GM18511 (cell line): ENCODE measurements around the gene BMP3.
"Not testable (repeated sequence)": the region's sequence is repeated elsewhere in the genome, so short reads cannot be mapped to it uniquely, and the experiment has no call there.

Source experiments
- ATAC-seq: cut with Tn5 transposase; IDR thresholded peaks from one replicate; pipeline ENCODE4 v1.9.1; 2021; ENCODE audit warnings: mild to moderate bottlenecking, moderate library complexity; ENCODE audit not compliant: unreplicated experiment

The BMP3 gene, protein sequence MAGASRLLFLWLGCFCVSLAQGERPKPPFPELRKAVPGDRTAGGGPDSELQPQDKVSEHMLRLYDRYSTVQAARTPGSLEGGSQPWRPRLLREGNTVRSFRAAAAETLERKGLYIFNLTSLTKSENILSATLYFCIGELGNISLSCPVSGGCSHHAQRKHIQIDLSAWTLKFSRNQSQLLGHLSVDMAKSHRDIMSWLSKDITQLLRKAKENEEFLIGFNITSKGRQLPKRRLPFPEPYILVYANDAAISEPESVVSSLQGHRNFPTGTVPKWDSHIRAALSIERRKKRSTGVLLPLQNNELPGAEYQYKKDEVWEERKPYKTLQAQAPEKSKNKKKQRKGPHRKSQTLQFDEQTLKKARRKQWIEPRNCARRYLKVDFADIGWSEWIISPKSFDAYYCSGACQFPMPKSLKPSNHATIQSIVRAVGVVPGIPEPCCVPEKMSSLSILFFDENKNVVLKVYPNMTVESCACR

DNA sequence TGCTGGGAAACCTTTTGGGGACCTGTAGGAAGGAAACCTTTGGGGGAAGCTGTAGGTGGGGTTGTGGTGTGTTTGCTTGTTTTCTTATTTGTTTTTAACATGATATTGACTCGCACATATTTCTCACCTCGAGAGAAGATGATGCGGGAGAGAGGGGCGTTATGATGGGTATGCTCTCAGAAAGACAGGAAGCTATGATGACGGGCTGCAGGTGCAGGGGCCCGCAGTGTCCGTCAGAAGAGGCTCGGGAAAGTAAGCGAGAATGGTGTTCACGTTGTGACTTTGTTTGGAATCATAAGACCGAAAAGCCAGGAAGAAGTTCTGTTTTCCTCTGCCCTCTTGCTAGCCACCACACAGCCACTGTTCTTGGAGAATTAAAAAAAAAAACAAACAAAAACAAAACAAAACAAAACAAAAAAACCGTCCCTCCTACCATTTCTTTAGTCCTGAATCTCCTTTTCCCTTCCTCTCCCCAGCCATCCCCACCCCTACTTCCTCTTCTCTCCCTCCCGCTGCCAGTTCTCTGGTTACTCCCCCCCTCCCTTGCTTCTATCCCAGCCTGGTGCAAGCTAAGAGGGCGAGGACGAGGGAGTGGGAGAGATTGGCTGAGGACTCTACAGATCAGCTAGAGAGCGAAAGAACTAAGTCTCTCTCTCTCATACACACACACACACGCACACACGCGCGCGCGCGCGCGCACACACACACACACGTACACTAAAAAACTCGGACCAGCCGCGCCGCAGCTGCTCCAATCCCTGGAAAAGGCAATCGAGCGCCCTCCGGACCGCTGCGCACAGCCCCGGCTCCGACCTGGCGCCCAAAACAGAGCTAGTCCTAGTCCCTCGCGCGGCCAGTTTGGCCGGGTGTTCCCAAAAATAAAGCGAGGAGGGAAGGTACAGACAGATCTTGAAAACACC lies at the start of gene BMP3:
TSS of gene BMP3 (plus strand) at position 648 of the 920 bp plus-strand sequence. CDS start 577 bp downstream, outside the sequence.
- no peak for ATAC-seq

DNA sequence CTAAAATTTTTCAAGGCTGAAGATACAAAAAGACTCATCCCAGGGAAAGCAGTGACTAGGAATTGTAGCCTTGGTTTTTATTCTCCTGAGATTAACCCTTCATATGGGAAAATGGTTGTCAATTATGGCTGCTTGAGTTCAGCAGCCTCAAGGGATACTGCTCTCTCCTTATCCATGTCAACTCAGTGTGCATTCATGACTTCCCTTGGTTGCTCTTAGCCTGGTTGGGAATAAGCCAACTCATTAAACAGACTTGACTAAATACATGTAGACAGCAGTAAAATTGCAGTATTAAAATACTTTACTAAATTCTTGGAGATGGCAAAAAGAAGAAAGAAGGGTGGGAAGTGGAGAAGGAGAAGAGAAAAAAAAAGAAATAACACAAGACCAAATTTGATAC lies 44.5 kb upstream of the BMP3 start:
- ATAC-seq: no peak

DNA sequence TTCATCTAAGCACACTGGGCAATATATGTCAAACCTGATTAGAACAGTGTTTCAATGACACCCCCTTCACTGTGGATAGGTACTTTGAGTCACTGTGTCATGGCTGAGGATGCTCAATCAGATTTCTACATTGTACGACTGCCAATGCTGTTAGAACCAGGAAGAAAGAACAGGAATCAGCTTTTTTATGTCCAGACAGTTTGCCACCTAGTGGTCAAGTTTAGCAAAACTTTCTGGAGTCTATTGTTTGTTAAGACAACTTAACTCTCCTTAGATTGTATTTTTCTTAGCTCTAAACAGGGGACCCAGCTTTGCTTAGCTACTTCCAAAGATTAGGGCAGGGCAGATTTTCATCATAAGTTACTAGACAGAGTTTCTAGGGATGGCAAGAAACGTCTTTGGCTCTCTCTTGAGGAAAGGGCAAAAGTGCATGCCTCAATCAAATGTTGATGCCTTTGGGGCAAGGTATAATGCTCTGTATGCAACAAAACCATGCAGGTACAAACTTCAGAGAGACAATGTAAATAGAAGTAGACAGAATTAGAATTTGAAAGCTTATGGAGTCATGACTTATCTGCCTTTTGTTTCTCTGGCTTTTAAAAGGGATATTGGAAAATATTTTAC lies 40.5 kb upstream of the BMP3 start:
- ATAC-seq: peak; percentile 85

DNA sequence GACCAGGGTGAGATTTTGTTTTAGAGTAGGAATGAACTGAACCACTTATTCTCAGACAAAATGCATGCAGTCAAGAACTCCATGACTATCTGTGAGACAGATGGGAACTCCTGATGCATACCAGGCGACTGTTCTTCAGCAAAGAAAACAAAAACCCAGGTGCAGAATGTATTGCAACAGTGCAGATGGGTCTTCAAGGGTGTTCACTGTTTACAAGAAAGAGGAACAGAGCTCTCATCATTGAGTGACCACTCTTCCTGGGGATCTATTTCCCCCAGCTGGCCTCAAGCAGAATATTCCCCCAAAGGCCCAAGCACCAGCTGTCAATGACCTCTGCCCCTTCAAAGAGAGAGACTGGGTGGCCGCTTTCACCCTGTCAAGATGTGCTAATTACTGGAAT lies 39.7 kb upstream of the BMP3 start:
- peak; percentile 44 for ATAC-seq

DNA sequence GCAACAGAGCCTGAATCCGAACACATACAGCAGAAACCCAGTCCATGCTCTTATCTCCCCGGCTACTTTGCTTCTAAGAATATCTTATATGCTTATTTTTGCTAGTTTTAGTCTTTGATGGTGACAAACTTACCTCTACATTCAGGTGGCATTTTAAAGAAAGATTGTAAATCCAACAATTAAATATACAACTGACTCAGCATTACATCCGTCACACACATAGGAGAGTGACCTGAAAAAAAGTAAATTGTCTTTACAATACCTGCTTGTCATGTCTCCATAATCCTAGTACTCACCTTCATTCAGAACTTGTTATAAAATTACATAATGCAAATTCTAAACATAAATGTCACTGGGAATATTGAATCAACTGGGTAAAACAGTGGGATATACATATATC lies 30.6 kb upstream of the BMP3 start:
- no peak for ATAC-seq

DNA sequence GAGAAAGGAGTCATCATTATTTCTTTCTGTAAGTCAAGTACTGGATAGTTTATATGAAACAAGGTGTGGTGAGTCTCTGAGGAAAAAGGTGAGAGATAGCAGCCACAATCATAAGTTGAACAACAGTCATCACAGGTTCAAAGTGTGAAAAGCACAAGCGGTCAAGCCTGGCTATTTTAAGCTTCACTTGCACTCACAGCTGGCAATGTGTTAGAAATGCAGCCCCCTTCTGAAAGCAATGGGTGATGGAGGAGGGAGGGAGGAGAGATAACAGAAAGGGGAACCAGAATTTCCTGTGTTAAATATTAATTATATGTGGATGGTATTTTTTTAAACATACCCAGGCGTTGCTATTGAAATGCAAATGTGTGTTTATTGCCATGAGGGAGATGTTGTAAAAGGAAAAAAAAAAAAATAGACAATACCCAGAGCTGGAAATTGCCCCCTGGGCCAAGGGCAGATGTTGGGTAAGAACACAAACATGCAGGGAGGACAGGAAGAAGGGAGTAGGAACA lies 26.9 kb upstream of the BMP3 start:
- peak; percentile 99 for ATAC-seq

DNA sequence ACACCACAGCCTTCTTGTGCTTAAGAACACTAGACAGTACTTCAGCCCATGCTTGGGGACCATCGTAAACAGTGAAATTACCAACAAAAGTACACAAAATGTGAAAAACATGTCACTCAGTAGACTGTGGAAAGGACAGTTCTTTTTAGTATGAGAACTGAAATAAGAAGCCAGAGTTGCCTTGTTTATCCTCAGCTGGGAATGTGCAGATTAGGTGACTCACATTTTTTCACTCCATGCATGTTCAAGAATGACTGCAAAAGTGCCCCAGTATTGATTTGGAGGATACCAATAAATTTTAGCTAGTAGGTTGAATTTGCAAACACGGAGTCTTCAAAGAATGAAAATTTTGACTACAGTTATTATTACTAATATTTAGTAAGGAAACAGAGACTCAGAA lies 23.1 kb upstream of the BMP3 start:
- ATAC-seq: no peak

- ATAC-seq: not testable (repeated sequence)
These were observed 13.9 kb upstream of the BMP3 start for GRCh38 chr4:81016566-81016965.

DNA sequence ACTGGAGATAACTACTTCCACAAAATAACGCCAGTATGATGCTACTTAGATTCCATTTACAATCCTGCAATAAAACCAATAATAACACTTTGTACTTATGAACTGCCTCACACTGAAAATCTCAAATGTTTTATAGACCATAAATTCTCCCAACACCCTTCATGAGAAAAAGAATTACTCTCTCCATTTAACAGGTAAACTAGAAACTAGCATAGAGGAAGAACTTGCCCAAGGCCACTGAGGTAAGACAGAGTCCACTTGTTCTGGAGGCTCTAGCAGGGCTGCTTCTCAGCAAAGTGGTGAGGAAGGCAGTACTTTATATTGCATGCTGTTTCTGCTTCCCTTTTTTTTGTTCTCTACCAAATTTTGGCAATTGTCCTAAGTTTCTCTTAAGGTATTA lies 11.5 kb upstream of the BMP3 start:
- no peak for ATAC-seq

- ATAC-seq: no peak
These were observed 9.2 kb upstream of the BMP3 start for GRCh38 chr4:81021142-81021944.

DNA sequence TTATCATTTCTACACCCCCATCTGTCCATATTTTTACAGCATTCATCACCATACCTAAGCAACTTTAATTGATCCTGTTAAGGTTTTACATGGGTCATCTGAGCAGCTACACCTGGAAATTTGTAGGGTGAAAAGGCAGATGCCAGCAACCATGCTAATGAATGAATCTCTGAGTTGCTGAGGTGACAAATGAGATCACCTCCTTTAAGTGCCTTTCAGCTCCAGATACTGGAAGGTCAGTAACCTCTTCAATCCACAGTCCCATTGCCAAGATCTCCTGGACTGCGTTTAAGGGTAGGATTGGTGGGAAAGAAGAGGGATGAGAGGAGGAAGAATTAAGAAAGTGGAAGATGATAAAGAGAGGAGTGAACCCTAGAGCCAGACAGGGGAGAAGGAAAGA lies 8.5 kb upstream of the BMP3 start:
- no peak for ATAC-seq

GRCh38 chr4:81023484-81023883 lies 7.0 kb upstream of the BMP3 start:
- no peak for ATAC-seq

DNA sequence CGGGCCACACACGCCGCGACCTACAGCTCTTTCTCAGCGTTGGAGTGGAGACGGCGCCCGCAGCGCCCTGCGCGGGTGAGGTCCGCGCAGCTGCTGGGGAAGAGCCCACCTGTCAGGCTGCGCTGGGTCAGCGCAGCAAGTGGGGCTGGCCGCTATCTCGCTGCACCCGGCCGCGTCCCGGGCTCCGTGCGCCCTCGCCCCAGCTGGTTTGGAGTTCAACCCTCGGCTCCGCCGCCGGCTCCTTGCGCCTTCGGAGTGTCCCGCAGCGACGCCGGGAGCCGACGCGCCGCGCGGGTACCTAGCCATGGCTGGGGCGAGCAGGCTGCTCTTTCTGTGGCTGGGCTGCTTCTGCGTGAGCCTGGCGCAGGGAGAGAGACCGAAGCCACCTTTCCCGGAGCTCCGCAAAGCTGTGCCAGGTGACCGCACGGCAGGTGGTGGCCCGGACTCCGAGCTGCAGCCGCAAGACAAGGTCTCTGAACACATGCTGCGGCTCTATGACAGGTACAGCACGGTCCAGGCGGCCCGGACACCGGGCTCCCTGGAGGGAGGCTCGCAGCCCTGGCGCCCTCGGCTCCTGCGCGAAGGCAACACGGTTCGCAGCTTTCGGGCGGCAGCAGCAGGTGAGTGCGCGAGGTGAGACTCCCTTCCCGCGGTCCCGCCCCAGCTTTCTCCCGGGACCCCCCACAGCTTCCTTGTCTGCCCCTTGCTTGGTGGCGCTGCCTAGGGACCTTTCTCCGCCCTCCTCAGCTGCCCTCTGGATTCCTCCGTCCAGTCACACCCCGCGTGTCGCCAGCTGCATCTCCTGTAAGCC lies 678 bp downstream of the BMP3 start:
- no peak for ATAC-seq

- ATAC-seq: no peak
These were observed 1.5 kb downstream of the BMP3 start for GRCh38 chr4:81031796-81032551.

GRCh38 chr4:81032771-81033684 lies 2.5 kb downstream of the BMP3 start:
- no peak for ATAC-seq

DNA sequence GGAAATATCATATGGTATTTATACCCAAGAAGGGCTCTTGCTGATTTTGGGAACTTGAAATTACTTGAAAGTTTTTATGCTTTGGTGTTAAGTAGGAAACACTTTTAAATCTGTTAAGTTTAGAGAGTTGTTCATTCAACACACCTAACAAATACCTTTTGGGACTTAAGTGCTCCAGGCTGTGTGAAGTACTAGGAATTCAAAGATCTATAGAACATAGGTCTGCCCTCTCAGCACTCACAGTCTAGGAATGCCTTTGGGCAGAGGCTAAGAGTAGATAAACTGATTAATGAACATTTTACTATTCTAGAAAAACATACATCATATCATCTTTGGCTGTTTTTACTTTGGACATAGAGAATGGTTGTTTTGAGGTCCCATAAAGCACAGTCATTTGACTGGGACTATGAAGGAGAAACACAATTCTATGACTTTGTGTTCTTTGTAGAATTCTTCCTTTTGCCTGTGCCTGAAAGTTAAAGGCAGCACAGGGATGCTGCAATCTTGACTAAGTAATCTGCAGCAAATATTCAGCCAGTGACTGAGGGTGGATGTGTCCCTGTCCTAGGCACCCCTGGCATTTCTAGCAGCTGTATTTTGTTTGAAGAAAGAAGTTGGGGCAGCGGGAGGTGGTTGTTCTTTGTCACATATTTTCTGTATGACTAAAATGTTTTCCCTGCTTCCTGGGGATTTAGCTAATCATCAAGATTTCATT lies 8.3 kb downstream of the BMP3 start:
- peak; percentile 22 for ATAC-seq

DNA sequence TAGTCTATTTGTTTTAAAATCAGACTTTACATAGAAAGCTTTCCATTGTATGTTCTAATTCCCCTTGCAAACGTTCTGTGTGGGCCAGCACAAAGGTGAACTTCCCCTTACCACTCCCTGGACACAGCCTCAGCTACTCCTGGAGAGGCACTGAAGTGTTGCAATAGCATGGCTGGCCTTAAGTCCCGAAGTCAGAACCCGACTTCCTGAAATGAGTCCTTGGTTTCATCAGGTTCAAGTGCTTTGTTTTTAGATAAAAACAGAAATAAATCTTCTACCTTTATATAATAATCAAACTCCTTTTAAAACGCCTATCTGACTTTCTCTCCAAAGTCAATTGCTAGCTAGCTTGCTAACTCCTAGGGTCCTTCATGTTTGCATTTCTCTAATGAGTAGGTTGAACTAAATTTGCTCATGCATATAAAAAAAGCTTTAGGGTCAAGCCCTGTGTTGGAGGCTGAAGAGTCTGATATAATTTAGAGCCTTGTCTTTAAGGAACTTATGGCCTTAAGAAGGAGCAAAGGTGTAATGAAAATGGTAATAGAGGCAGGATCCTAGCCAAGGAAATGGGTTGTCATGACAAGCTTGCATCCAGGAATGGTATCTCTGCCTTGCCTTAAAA lies 9.0 kb downstream of the BMP3 start:
- peak; percentile 43 for ATAC-seq
